ENCODE results near the gene VAMP8. TPM values are rescaled to one million over a fixed set of nuclear protein-coding genes. Genes with fewer than 3 reads are reported as not detected.

The VAMP8 gene
- total and polyA plus RNA-seq, 10 of the 15 experiments (the other 5 are each of a cell fraction or from before 2014, with no cell fraction given), result 93.6 to 744 (median 217) TPM

GRCh38 chr2:85583667-85584353, 6.4 kb downstream of the VAMP8 start:
- in situ Hi-C loops (cut with MboI), result no loop called here
- Histone ChIP-seq H3K4me1 (ENCODE audit: control insufficient read depth, insufficient read depth, low read length) (peaks cover 33% of the 10 kb centered on the region), H3K27me3 (replicated peaks in 1 of 2; ENCODE audit: control insufficient read depth in 2 of 2, insufficient read depth in 2 of 2, low read length in 1 of 2) (no peaks in the 10 kb centered on the region), H3K27ac (ENCODE audit: control insufficient read depth, insufficient read depth) (peak overlapping the region; percentile 64), H2AFZ (ENCODE audit: control insufficient read depth, low read depth, low read length) (peak overlapping the region; percentile 64), H3K9ac (ENCODE audit: control insufficient read depth, insufficient read depth, low read length) (peak overlapping the region; percentile 56), H4K20me1 (ENCODE audit: control insufficient read depth, insufficient read depth) (no peaks in the 10 kb centered on the region), H3K4me2 (ENCODE audit: control insufficient read depth, insufficient read depth) (peak overlapping the region; percentile 97), H3K9me3 (replicated peaks; ENCODE audit: control insufficient read depth, insufficient read depth, low read length) (no peaks in the 10 kb centered on the region), H3K36me3 (ENCODE audit: control insufficient read depth in 2 of 2, insufficient read depth in 2 of 2, low read length in 1 of 2) (peaks cover 0 to 6% of the 10 kb centered on the region in 2 experiments; a peak in 2 of 4 replicates), H3K4me3 (peak overlapping the region; percentile 72; the same call in 1 of the 2 replicates), H3K79me2 (ENCODE audit: control insufficient read depth, insufficient read depth, low read length) (peaks cover 13% of the 10 kb centered on the region)
- FAIRE-seq, result no peak
- TF ChIP-seq DPF2 (IDR thresholded peaks at IDR 0.05) (0 out of 2 replicates have a peak, but pooled peaks have one; percentile 42), IRF4 (IDR thresholded peaks at IDR 0.05; ENCODE audit: low read depth, low read length) (peak; percentile 69), RUNX3 (IDR thresholded peaks at IDR 0.05; ENCODE audit: low read length) (peak; percentile 27; the same call in 1 of the 2 replicates), FOXM1 (IDR thresholded peaks at IDR 0.05; ENCODE audit: low read depth, low read length) (no peak), CREM (IDR thresholded peaks at IDR 0.05; ENCODE audit: low read depth) (0 out of 2 replicates have a peak, but pooled peaks have one; percentile 37), BCLAF1 (IDR thresholded peaks at IDR 0.05) (no peak), ETV6 (conservative IDR thresholded peaks at IDR 0.05 in 1 of 2, IDR thresholded peaks at IDR 0.05 in 1 of 2; ENCODE audit: borderline replicate concordance in 1 of 2, low read depth in 1 of 2) (0 out of 4 replicates have a peak, but pooled peaks of 1 of the 2 experiments have one; percentile 36)
- WGBS (ENCODE audit: insufficient coverage, insufficient replicate concordance, low lambda C conversion rate, missing lambda C conversion rate), result 17% methylated on average over 10 of the region's 16 CpGs
- ChIA-PET CTCF (interaction anchor here (0.9 kb wide), 1 partner anchor 123 kb away, joined by 3 read pairs; no protein-coding TSS in a partner anchor), SMC1A (ENCODE audit: uncharacterized antibody, unreplicated experiment) (interaction anchor here (1.3 to 1.4 kb wide), 2 partner anchors 12 to 14 kb away, joined by 6 read pairs; partner anchors contain the start of gene RNF181), POLR2A (interaction anchor here (1.3 kb wide), 1 partner anchor 12 kb away, joined by 9 read pairs; the partner anchor contains the start of gene RNF181), RAD21 (ENCODE audit: unreplicated experiment) (no interaction called here)
- intact Hi-C loops (cut with micrococcal nuclease; ENCODE audit: unreplicated experiment), result no loop called here
- no TSS peak for BruUV-seq (replicated peaks)
- ATAC-seq, result no peak; the same call in 2 of the 3 replicates
- no peak for DNase-seq (ENCODE audit: low read depth, low spot score)

Data from GM12878 (cell line).